IMR-90 (cell line): ENCODE data around the gene PMS1.

Experiments
- CTCF ChIP-seq: conservative IDR thresholded peaks from 2 replicates; pipeline ENCODE4 v1.5.1; 2012; ENCODE audit warnings: mild to moderate bottlenecking, low read depth, low read length, improper control_type of control experiment
- ELK1 ChIP-seq: fragments of 150-350 bp; IDR thresholded peaks from 2 replicates; pipeline ENCODE4 v1.6.1; 2016; ENCODE audit warnings: low read depth, mild to moderate bottlenecking, low read length, moderate library complexity, borderline replicate concordance
- POLR2A ChIP-seq: IDR thresholded peaks from 2 replicates; pipeline ENCODE4 v1.6.1; 2012; ENCODE audit warnings: mild to moderate bottlenecking, low read depth, low read length
- USF2 ChIP-seq: fragments of 150-350 bp; IDR thresholded peaks from 2 replicates; pipeline ENCODE4 v1.6.1; 2017; ENCODE audit warnings: mild to moderate bottlenecking, antibody characterized with exemption, low read length, low read depth

GRCh38 chr2:189835855-189836558 is 51.8 kb downstream of the PMS1 start:
- TF ChIP-seq ELK1: no peak
- no peak for TF ChIP-seq CTCF
- TF ChIP-seq POLR2A: no peak
- TF ChIP-seq USF2: no peak
